HG03066 (cell line): ENCODE data around the gene HTR2A.
"Not testable (repeated sequence)": the region's sequence is repeated elsewhere in the genome, so short reads cannot be mapped to it uniquely, and the experiment has no call there.

Experiments used
- ATAC-seq: cut with Tn5 transposase; IDR thresholded peaks from one replicate; pipeline ENCODE4 v1.9.1; 2021; ENCODE audit warnings: low read depth; ENCODE audit not compliant: unreplicated experiment

HTR2A gene

DNA sequence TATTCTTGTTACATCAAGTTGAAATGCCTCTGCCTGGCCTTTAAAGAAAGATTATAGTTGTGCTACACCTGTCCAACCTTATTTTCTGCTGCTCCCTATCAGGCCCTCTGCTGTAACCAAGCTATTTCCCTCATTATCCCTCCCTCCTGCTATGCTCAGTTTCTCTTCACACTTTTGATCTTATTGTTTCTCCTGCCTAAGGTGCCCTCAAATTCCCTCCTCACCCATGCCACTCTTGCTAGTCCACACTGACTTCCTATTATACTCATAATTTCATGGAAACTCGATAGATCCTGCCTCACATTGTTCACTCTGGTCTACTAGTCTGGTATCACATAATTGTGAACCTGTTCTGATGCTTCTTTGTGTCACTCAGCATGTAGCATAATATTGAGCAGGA lies 80.5 kb downstream of the HTR2A start:
- ATAC-seq, result no peak

DNA sequence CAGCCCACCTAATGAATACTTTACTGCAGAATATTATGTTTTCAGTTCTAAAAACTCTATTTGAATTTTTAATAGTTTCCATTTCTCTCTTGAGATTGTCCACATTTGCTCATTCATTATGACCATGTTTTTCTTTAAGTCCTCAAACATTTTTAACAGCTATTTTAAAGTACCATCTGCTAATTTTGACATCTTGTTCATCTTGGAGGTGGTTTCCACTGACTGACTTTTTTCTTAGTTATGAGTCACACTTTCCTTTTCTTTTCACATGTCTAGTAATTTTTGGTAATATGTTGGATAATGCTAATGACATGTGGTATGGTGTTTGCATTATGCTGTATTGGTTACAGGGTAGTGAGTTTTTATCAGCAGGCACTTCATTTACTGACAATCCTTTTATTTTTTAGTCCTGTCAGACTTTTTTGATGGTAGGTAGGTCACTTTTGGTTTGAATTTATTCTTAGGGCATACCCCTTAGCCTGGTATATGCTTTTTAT lies 84.5 kb downstream of the HTR2A start:
- ATAC-seq, result no peak

DNA sequence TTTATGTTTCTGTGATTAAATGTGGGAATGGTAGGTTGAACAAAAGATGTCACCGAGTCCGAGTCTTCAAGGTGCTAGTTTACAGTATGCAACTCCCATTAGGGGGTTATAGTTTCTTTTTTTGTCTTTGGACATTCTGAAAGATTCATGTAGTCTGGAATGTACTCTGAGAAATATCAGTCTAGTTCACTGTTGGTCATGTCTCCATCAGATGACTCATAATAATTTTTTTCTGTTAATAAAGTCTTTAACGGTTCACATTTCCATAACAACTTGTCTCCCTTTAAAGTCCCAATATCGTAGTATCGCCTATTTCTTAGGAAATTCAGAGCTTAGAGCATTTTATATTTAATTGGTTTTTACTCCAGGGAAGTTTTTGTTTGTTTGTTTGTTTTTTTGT lies 86.4 kb downstream of the HTR2A start:
- no peak for ATAC-seq

DNA sequence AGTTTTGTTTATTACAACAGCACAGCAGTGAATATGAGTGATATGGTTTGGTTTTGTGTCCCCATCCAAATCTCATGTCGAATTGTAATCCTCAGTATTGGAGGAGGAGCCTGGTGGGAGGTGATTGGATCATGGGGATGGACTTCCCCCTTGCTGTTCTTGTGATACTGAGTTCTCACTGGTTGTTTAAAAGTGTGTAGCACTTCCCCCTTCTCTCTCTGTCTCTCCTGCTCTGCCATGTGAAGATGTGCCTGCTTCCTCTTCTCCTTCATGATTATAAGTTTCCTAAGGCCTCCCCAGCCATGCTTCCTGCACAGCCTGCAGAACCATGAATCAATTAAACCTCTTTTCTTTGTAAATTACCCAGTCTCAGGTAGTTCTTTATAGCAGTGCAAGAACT lies 91.9 kb downstream of the HTR2A start:
- not testable (repeated sequence) for ATAC-seq

DNA sequence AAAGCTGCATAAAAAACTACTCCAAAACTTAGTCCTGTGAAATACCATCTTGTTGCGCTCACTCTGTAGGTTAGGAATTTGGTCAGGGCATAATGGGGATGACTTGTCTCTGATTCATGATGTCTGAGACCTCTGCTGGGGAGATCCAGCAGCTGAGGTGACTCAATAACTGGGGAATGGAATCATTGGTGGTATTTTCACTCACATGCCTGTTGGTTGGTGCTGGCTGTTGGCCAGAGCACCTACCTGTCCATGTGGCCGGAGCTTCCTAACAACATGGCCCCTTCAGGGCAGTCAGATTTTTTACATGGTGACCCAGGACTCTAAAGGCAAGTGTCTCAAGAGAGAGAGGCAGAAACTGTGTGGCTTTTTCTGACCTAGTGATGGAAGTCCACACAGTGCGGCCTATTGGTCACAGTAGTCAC lies 92.5 kb downstream of the HTR2A start:
- ATAC-seq, result no peak

GRCh38 chr13:46803586-46803985 lies 93.3 kb downstream of the HTR2A start:
- ATAC-seq, result no peak

GRCh38 chr13:46801858-46802257 lies 95.0 kb downstream of the HTR2A start:
- no peak for ATAC-seq

GRCh38 chr13:46799139-46799538 lies 97.7 kb downstream of the HTR2A start:
- no peak for ATAC-seq

GRCh38 chr13:46797501-46798237 lies 99.2 kb downstream of the HTR2A start:
- ATAC-seq, result no peak

GRCh38 chr13:46796515-46797474 lies 100.1 kb downstream of the HTR2A start, which contains the start of gene ESD:
Gene ESD (minus strand): TSS chr13:46797161. CDS start chr13:46791413, 5,748 bp downstream.
- ATAC-seq, result peak; percentile 91

GRCh38 chr13:46796129-46796514 lies 100.7 kb downstream of the HTR2A start:
- ATAC-seq, result no peak

GRCh38 chr13:46795321-46795720 lies 101.5 kb downstream of the HTR2A start:
- ATAC-seq, result no peak

DNA sequence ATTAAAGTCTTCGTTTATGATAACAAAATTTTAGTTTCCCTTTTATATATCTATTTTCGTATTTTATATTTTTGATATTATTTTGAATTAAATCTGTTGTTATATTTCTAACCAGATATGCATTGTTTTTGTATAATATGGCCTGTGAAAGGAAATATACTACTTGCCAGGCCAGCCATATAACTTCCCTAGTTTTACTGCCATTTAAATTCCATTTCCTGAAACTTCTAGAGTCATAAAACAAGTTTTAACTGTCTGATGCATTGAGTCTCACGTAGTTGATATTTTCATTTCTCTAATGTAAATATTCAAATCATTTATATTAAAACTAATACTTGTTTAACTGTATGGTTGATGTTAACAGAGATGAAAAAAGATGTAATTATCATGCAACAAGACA lies 113.3 kb downstream of the HTR2A start:
- ATAC-seq, result no peak

- no peak for ATAC-seq
Measured at GRCh38 chr13:46782691-46783090, 114.2 kb downstream of the HTR2A start.

DNA sequence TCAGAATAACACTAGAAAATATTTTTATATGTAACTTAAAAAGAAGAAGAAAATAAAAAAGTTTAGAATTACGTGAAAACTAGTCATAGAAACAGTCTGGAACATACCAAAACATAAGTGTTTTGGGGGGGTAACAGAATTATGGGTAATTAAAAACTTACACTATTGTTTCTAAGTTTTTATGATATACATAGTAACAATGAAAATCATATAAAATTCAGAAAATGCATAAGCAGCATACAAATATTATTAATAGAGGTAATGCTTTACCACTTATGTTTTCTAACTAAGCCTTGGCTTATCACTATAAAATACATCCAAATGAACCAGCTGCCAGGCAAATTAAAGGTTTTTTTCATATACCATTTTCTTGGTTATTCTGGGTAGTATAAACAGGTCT lies 114.8 kb downstream of the HTR2A start:
- ATAC-seq, result no peak
